ENCODE measurements around the gene WASHC2C.
A peak's percentile ranks its signal among the peaks of the same experiment; 100 is the strongest.
"Not testable (repeated sequence)": the region's sequence is repeated elsewhere in the genome, so short reads cannot be mapped to it uniquely, and the experiment has no call there.

The WASHC2C gene
- total RNA-seq = 51.3 to 128 (median 92.9) reads per million in 9 experiments

DNA sequence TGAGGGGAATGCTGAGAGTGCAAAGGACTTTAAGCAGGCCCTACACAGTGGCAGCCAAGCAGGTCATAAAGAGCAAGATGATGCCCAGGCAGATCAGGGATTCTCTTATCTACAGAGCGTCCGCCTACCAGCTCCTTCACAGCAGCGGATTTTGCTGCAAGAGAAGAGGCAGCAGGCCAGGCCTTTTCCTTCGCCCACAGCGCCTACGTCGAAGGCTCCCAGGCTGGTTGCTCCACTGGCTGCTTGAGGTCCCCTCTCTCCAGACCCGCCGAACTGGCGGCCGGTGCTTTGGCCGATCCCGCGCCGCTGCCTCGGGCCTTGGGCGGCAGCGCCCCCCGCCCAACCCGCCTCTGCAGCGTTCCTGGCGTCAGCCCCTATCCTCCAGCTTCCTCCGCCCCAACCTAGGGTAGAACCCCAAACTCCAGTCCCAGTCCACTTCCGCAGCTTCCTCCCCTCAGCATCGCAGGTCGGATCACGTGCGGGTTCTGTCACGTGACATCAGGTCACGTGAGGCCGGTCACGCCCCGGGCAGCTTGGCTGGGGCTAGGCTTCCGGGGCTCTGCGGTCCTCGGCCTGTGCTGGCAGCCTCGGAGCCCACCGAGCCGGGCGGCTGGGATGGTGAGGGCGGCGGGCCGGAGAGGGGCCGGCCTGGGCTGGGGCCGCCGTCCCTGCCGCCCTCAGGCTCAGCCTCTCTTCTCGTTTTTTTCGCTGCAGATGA, at the start of gene WASHC2C:
WASHC2C (plus strand) TSS at position 564 of the 718 bp plus-strand sequence; CDS start at position 616, 52 bp downstream.
- H3K4me3 Mint-ChIP-seq = peak within 1 kb of the TSS; percentile 81 to 82
- peaks cover 34% of the 10 kb centered on the region for H3K36me3 Mint-ChIP-seq (ENCODE audit: insufficient read depth)
- ATAC-seq (replicated peaks) (peak; percentile 90), DNase-seq (peak; percentile 94 to 96 (median 95))
- not testable (repeated sequence) for H3K9me3 Mint-ChIP-seq; H3K27me3 Mint-ChIP-seq; H3K4me1 Mint-ChIP-seq (ENCODE audit: low read depth in 2 of 2)
- peak within 1 kb of the TSS; percentile 93 to 97 for H3K27ac Mint-ChIP-seq

DNA sequence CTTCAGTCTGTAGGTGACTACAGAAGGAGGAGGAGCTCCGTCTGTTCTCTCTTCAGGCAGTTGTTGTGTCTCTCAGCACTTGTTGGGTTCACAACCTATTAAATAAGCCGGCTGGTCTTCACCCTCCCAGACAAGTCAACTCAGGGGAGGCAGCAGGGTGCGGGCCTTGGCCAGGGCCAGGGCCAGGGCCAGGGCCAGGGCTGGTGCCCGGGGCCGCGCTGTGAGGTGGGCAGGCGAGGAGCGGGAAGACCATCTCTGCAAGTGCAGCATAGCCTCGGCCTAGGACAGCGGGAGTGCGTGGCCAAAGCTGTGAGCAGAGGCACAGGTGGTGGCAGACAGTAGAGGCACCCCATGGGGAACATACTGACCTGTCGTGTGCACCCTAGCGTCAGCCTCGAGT, 48.6 kb upstream of the WASHC2C start:
- H3K27me3 Mint-ChIP-seq; H3K27ac Mint-ChIP-seq; H3K4me1 Mint-ChIP-seq (ENCODE audit: low read depth in 2 of 2); DNase-seq; H3K9me3 Mint-ChIP-seq; ATAC-seq (replicated peaks); H3K4me3 Mint-ChIP-seq; H3K36me3 Mint-ChIP-seq (ENCODE audit: insufficient read depth): not testable (repeated sequence)

DNA sequence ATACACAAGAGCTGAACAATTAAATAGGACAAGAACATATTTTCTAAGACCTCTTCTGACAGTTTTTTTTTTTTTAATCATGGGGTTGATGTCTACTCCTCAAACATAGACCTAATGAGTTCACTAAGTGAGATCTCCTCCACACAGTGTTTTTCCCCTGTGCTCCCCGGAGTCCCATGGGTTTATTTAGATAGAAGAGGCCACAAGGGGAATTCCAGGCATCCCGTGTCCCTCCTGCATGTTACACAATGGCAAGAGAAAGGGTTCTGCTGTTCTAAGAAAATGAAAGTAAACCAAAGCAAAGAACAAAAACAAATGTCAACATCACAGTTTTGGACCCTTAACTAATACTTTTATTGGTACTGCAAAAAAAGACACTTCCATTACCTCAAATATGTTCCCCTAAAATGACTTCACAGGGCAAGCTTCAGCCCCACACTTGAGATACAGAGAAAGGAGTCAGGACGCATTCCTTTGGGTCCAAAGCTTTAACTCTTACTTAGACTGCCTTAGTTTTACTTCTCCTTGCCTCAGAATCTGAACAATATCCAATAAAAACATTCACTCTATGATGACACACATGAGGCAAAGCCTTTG, 16.8 kb upstream of the WASHC2C start:
- H3K27me3 Mint-ChIP-seq; ATAC-seq (replicated peaks); H3K27ac Mint-ChIP-seq; DNase-seq; H3K36me3 Mint-ChIP-seq (ENCODE audit: insufficient read depth); H3K9me3 Mint-ChIP-seq; H3K4me3 Mint-ChIP-seq; H3K4me1 Mint-ChIP-seq (ENCODE audit: low read depth in 2 of 2): not testable (repeated sequence)

DNA sequence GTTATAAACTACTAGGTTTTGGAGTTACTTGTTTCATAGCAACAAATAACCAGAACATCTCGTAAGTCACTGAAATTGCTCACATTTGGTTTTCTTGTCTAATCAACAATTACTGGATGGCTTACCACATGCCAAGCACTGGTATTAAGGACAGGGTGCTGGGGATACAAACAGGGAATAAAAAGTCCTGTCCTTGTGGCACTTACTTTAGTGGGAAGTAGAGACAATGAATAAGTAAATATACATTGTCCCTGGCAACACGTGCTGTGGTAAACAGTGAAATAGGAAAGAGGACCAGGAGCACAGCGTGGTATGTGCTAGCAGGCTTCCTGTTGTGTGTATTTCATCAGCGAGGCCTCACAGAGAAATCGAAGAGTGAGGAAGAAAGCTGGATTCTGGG, 15.8 kb upstream of the WASHC2C start:
- not testable (repeated sequence) for ATAC-seq (replicated peaks); H3K9me3 Mint-ChIP-seq; DNase-seq; H3K36me3 Mint-ChIP-seq (ENCODE audit: insufficient read depth); H3K27ac Mint-ChIP-seq; H3K4me3 Mint-ChIP-seq; H3K4me1 Mint-ChIP-seq (ENCODE audit: low read depth in 2 of 2); H3K27me3 Mint-ChIP-seq

DNA sequence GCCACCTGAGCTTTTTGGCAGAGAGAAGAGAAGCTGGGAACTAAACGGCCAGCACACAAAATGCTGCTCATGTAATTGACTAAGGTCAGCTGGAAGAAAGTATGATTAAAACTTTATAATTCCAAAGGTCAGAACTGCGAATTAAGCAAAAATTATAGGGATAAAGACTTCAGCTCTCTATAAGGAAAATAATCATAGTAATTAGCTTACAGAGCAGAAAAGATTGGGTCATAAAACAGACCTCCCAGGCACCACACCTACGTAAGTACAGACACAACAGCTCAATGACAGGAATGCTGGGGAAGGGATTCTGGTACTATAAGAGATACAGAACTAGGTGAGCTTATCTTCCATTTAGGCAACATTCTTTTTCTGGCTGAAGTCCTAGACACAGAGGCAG, 10.0 kb upstream of the WASHC2C start:
- not testable (repeated sequence) for H3K9me3 Mint-ChIP-seq; H3K4me1 Mint-ChIP-seq (ENCODE audit: low read depth in 2 of 2); H3K36me3 Mint-ChIP-seq (ENCODE audit: insufficient read depth); DNase-seq; H3K27ac Mint-ChIP-seq; H3K4me3 Mint-ChIP-seq; ATAC-seq (replicated peaks); H3K27me3 Mint-ChIP-seq

DNA sequence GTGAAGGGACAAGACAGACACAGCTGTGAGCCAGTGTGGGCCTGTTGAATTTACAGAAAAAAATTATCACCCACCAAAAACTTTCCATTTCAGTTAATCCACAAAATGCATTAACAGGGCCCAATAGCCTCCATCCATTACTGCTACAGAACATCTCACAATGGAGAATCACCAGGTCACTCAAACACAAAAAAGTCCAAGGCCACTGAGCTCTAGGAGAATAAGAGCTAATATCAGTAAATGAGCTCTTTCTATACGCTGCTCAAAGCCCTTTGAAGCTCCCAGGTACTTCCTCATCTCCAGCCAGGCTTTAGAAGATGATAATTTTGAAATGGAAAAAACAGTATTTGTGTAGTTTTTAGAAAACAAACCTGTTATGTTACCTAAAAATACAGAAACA, 9.4 kb upstream of the WASHC2C start:
- not testable (repeated sequence) for H3K36me3 Mint-ChIP-seq (ENCODE audit: insufficient read depth); H3K27ac Mint-ChIP-seq; H3K27me3 Mint-ChIP-seq; H3K4me1 Mint-ChIP-seq (ENCODE audit: low read depth in 2 of 2); H3K4me3 Mint-ChIP-seq; ATAC-seq (replicated peaks); DNase-seq; H3K9me3 Mint-ChIP-seq

DNA sequence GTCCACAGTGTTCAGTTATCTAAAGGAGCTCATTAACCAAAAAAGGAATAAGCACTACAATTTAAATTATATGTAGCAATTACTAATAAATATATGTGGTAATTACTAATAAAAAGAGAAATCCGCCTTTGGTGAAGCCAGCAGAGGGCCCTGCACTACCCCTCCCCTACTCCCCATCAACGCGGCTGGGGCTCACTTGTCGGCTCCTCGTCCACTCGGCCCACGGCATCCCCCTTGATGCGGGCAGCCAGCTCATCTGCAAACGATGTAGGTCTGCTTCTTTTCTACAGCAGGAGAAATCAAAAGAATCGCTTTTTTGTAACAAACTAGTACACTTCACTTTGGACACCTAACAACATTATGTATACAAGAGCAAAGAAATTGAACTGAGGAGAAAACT, 5.6 kb upstream of the WASHC2C start:
- ATAC-seq (replicated peaks); H3K36me3 Mint-ChIP-seq (ENCODE audit: insufficient read depth); H3K27ac Mint-ChIP-seq; H3K9me3 Mint-ChIP-seq; H3K4me3 Mint-ChIP-seq; DNase-seq; H3K27me3 Mint-ChIP-seq; H3K4me1 Mint-ChIP-seq (ENCODE audit: low read depth in 2 of 2): not testable (repeated sequence)

- not testable (repeated sequence) for H3K27me3 Mint-ChIP-seq; H3K4me1 Mint-ChIP-seq (ENCODE audit: low read depth in 2 of 2); DNase-seq; H3K9me3 Mint-ChIP-seq; H3K27ac Mint-ChIP-seq; H3K4me3 Mint-ChIP-seq; ATAC-seq (replicated peaks)
- H3K36me3 Mint-ChIP-seq (ENCODE audit: insufficient read depth) = peaks cover 22% of the 10 kb centered on the region
Measured at GRCh38 chr10:45723851-45724250, 3.2 kb upstream of the WASHC2C start.

DNA sequence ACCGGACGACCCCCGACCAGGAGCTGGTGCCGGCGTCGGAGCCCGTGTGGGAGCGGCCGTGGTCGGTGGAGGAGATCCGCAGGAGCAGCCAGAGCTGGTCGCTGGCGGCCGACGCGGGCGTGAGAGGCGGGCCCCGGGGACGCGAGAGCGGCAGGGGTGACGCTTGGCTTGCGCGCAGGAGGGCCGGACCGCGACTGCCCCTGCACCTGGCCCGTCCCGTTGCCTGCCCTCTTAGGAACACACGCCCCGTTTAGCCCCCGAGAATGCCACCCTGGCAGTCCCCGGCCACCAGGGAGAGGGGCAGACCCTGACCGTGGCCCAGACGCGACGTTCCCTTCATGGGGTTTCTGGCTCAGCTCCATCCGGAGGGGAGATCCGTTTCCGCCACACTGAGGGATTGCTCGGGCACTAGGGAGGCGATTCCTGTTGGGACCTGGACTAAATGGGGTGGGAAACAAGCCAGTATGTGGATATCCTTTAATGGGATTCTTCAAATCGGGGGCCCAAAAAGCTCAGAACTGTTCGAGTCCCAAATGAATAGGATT, 427 bp downstream of the WASHC2C start:
- Mint-ChIP-seq H3K4me3 (peak overlapping the region; percentile 81 to 82), H3K36me3 (ENCODE audit: insufficient read depth) (peaks cover 38% of the 10 kb centered on the region), H3K27ac (peak overlapping the region; percentile 93 to 97)
- not testable (repeated sequence) for DNase-seq; H3K4me1 Mint-ChIP-seq (ENCODE audit: low read depth in 2 of 2); H3K27me3 Mint-ChIP-seq; H3K9me3 Mint-ChIP-seq
- ATAC-seq (replicated peaks) = peak; percentile 41

- not testable (repeated sequence) for H3K27me3 Mint-ChIP-seq; DNase-seq; H3K27ac Mint-ChIP-seq; H3K4me1 Mint-ChIP-seq (ENCODE audit: low read depth in 2 of 2); H3K4me3 Mint-ChIP-seq; H3K9me3 Mint-ChIP-seq
- ATAC-seq (replicated peaks) = peak; percentile 80
- peaks cover 40% of the 10 kb centered on the region for H3K36me3 Mint-ChIP-seq (ENCODE audit: insufficient read depth)
Measured at GRCh38 chr10:45734449-45734848, 7.4 kb downstream of the WASHC2C start.

- ATAC-seq (replicated peaks) = peak; percentile 26
Measured at GRCh38 chr10:45734867-45735266, 7.8 kb downstream of the WASHC2C start.

DNA sequence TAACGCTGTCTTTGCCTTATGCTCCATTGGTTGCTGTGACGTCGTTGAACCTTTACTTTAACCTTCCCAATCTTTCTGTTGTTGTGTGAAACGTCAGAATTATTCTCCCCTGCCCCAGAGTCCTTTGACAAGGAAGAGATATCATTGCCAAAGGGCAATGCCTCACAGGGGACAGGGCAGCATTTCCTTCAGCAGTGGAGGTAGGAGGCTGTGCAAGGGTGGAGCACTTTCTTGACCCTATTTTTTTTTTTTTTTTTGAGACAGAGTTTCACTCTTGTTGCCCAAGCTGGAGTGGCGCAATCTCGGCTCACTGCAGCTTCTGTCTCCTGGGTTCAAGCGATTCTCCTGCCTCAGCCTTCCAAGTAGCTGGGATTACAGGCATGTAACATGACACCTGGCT, 14.5 kb downstream of the WASHC2C start:
- not testable (repeated sequence) for H3K27me3 Mint-ChIP-seq; H3K27ac Mint-ChIP-seq; H3K4me1 Mint-ChIP-seq (ENCODE audit: low read depth in 2 of 2); DNase-seq; H3K9me3 Mint-ChIP-seq; ATAC-seq (replicated peaks); H3K4me3 Mint-ChIP-seq
- H3K36me3 Mint-ChIP-seq (ENCODE audit: insufficient read depth) = peaks cover 40% of the 10 kb centered on the region

More at GRCh38 chr10:45734867-45735266, 7.8 kb downstream of the WASHC2C start:
- H3K4me3 Mint-ChIP-seq = peak overlapping the region in 1 of 2 donors; percentile 13
- not testable (repeated sequence) for H3K27ac Mint-ChIP-seq; DNase-seq; H3K4me1 Mint-ChIP-seq (ENCODE audit: low read depth in 2 of 2); H3K9me3 Mint-ChIP-seq; H3K27me3 Mint-ChIP-seq
- peaks cover 40% of the 10 kb centered on the region for H3K36me3 Mint-ChIP-seq (ENCODE audit: insufficient read depth)

DNA sequence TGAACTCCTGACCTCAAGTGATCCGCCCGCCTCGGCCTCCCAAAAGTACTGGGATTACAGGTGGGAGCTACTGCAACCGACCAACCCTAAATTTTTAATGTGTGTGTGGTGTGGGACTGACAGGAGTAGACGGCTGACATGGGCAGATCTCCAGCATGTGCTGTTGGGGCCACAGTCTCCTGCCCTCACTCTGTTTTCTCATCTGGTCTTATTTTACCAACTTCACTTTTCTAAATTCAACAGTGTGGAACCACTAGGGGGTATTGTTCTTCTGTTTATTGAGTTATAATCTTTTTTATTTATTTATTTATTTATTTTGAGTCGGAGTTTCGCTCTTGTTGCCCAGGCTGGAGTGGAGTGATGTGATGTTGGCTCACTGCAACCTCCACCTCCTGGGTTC, 14.9 kb downstream of the WASHC2C start:
- peaks cover 44% of the 10 kb centered on the region for H3K36me3 Mint-ChIP-seq (ENCODE audit: insufficient read depth)
- not testable (repeated sequence) for H3K9me3 Mint-ChIP-seq; DNase-seq; H3K4me3 Mint-ChIP-seq; ATAC-seq (replicated peaks); H3K27me3 Mint-ChIP-seq; H3K27ac Mint-ChIP-seq; H3K4me1 Mint-ChIP-seq (ENCODE audit: low read depth in 2 of 2)

GRCh38 chr10:45751141-45751540, 24.1 kb downstream of the WASHC2C start:
- not testable (repeated sequence) for H3K27me3 Mint-ChIP-seq; DNase-seq; H3K4me3 Mint-ChIP-seq; H3K27ac Mint-ChIP-seq; ATAC-seq (replicated peaks); H3K9me3 Mint-ChIP-seq; H3K4me1 Mint-ChIP-seq (ENCODE audit: low read depth in 2 of 2)
- peaks cover 43% of the 10 kb centered on the region for H3K36me3 Mint-ChIP-seq (ENCODE audit: insufficient read depth)

Measured in effector memory CD8-positive, alpha-beta T cell (primary cell).